Bronchial epithelial cell (primary cell): ENCODE data around the gene SYT13. TPM values are rescaled to one million over a fixed set of nuclear protein-coding genes. Genes with fewer than 3 reads are reported as not detected.

ENCODE experiments used
- DNase-seq: peaks from one replicate; pipeline ENCODE4 v3.0.0-alpha.2; 2010; ENCODE audit warnings: low read depth
- FAIRE-seq: peaks from 2 replicates; lab custom pipeline; 2011; peaks lifted over from hg19 to GRCh38; lab: Jason Lieb, UNC
- H3K27me3 ChIP-seq: 2 replicates; pipeline ENCODE4 v1.5.1; 2011; ENCODE audit warnings: low read length; ENCODE audit not compliant: control insufficient read depth, insufficient read depth
- H3K36me3 ChIP-seq: 2 replicates; pipeline ENCODE4 v1.5.1; 2011; ENCODE audit warnings: low read length; ENCODE audit not compliant: control insufficient read depth, insufficient read depth
- H3K4me3 ChIP-seq: 2 replicates; pipeline ENCODE4 v1.5.1; 2011; ENCODE audit warnings: mild to moderate bottlenecking, low read depth, low read length, control low read depth
- total RNA-seq: library from RNA; depleted of rRNA; stranded (reverse); fragments of >200 nt; gene quantifications from 2 replicates; pipeline ENCODE4 v1.2.1, GENCODE V29; 2014
- TF ChIP-seq, protein P1 (sequence below): IDR thresholded peaks from 2 replicates; pipeline ENCODE4 v1.5.1; 2011; ENCODE audit warnings: mild to moderate bottlenecking, moderate library complexity, low read length, control low read depth, inconsistent platforms; ENCODE audit not compliant: insufficient read depth, severe bottlenecking

Gene SYT13
- total RNA-seq, 1 donor from 2014 or later = not detected

DNA sequence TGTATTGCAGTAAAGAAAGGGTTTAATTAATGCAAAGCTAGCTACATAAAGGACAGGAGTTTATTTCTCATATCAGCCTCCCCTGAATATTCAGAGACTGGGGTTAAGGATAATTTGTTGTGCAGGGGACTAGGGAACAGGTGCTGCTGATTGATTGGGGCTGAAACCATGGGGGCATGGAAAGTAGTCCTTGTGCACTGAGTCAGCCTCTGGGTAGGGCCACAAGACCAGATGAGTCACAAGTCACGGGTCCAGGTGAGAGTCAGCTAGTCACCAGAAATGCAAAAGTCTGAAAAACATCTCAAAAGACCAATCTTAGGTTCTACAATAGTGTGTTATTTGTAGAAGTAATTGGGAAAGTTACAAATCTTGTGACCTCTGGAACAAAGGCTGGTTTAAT, 32.9 kb upstream of the SYT13 start:
- peak; percentile 43 for DNase-seq
- no peaks in the 10 kb centered on the region for H3K36me3 ChIP-seq
- no peak for FAIRE-seq
- TF ChIP-seq, protein P1, sequence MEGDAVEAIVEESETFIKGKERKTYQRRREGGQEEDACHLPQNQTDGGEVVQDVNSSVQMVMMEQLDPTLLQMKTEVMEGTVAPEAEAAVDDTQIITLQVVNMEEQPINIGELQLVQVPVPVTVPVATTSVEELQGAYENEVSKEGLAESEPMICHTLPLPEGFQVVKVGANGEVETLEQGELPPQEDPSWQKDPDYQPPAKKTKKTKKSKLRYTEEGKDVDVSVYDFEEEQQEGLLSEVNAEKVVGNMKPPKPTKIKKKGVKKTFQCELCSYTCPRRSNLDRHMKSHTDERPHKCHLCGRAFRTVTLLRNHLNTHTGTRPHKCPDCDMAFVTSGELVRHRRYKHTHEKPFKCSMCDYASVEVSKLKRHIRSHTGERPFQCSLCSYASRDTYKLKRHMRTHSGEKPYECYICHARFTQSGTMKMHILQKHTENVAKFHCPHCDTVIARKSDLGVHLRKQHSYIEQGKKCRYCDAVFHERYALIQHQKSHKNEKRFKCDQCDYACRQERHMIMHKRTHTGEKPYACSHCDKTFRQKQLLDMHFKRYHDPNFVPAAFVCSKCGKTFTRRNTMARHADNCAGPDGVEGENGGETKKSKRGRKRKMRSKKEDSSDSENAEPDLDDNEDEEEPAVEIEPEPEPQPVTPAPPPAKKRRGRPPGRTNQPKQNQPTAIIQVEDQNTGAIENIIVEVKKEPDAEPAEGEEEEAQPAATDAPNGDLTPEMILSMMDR = no peak
- H3K27me3 ChIP-seq = peaks cover 1% of the 10 kb centered on the region
- H3K4me3 ChIP-seq = no peak overlapping the region

DNA sequence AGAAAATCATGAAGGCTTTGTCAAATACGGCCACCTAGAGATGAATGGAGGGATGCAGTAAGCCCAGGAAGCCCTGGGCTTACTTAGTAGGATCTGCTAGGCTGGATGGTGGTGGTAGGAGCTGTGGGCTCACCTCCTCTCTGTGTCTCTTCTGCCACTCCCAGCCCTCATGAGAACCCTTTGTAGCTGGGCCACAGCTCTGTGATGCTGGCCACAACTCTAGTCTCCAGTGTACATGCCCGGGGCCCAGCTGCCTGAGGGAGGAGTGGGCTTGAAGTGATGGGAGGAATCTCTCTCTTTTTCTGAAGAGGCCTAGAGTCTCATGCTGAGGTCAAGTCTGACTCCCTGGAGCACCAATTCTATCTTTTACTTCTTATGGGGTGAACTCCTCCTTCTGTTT, 32.4 kb upstream of the SYT13 start:
- Histone ChIP-seq H3K4me3 (no peak overlapping the region), H3K27me3 (peaks cover 2% of the 10 kb centered on the region), H3K36me3 (no peaks in the 10 kb centered on the region)
- FAIRE-seq (no peak), DNase-seq (no peak)
- TF ChIP-seq, protein P1 = no peak

DNA sequence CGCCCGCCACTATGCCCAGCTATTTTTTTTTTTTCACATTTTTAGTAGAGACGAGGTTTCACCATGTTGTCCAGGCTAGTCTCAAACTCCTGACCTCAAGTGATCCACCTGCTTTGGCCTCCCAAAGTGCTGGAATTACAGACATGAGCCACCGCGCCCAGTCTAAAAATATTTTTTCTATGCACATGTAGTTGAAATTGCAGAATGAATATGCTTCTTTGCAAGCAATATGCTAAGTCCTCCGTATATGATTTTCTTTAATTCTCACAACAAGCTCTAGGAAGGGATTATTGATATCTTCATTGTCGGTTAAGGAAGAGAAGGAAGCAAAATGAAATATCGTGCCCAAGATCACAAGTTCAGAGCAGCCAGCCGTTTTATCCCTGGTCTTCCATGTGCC, 30.1 kb upstream of the SYT13 start:
- H3K36me3 ChIP-seq = no peaks in the 10 kb centered on the region
- no peak overlapping the region for H3K4me3 ChIP-seq
- DNase-seq (no peak), FAIRE-seq (no peak)
- H3K27me3 ChIP-seq = peaks cover 5% of the 10 kb centered on the region
- TF ChIP-seq, protein P1 = no peak

DNA sequence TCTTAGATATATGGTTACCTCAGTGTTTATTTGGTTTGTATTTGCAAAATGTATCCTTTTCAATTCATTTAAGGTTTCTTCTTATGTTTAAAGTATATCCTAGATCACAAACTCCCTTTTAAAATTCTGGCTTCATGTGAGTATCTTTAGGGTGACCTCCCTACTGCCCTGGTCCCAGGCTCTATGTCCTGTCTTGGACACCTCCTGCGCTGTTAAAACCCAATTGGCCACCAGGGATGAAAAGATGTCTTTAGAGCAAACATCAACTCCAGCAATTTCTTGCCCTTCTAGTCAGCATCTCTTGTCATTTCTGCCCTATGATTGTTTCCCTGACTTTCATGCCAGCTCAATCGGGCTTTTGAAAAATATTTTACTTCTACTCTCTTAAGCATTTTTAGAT, 28.8 kb upstream of the SYT13 start:
- no peak overlapping the region for H3K4me3 ChIP-seq
- TF ChIP-seq, protein P1 = no peak
- H3K36me3 ChIP-seq = no peaks in the 10 kb centered on the region
- H3K27me3 ChIP-seq = peaks cover 5% of the 10 kb centered on the region
- DNase-seq (no peak), FAIRE-seq (no peak)

DNA sequence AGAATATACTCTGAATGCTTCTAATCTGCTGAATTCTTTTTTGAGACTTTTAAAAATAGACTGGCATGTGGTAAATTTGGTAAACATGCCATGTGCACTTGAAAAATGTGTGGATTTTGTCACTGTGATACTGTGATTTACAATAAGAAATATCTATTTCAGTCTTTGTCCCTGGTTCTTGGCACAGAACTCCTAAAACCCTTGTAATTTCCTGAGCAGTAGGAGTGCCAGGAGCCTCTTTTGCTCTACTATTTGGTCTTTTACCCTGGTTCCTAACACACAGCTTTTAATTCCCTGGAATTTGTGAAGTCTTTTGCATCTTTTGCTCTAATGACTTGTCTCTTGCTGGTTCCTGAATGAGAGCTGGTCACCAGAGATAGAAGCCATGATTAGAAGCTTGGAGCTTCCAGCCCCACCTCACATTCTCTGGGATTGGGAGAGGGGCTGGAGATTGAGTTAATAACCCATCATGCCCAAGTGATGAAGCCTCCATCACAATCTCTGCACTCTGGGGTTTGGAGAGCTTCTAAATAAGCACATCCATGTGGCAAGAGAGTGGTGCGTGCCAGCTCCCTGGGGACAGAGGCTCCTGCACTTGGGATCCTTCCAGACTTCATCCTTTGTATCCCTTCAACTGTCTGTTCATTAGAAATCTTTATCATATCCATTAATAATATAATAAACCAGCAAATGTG, 27.2 kb upstream of the SYT13 start:
- DNase-seq (no peak), FAIRE-seq (no peak)
- TF ChIP-seq, protein P1 = no peak
- Histone ChIP-seq H3K4me3 (no peak overlapping the region), H3K36me3 (no peaks in the 10 kb centered on the region), H3K27me3 (peaks cover 5% of the 10 kb centered on the region)
